Thoracic aorta (tissue), 2 donors: ENCODE measurements around the gene CERS5. TPM values are rescaled to one million over a fixed set of nuclear protein-coding genes. Genes with fewer than 3 reads are reported as not detected.
A peak's percentile ranks its signal among the peaks of the same experiment; 100 is the strongest.

Source experiments
- ATAC-seq: fragments of 150-250 bp; one replicate; pipeline ENCODE4 v1.8.0; 2017; ENCODE audit warnings: low read depth; ENCODE audit not compliant: insufficient number of reproducible peaks, low FRiP score
- DNase-seq: peaks from one replicate; pipeline ENCODE4 v3.0.0-alpha.2; 2020; ENCODE audit warnings: low spot score
- H3K27ac ChIP-seq, 2 donors: fragments of 200-600 bp; sonication (generic); 1 replicate in 1 of 2; 2 replicates in 1 of 2; pipeline ENCODE4 v1.5.1; 2016; ENCODE audit warnings: mild to moderate bottlenecking in 2 of 2, moderate library complexity in 2 of 2
- H3K27me3 ChIP-seq: fragments of 200-600 bp; sonication (generic); replicated peaks from 2 replicates; pipeline ENCODE4 v1.6.0; 2016; ENCODE audit warnings: mild to moderate bottlenecking; ENCODE audit not compliant: insufficient read depth
- H3K36me3 ChIP-seq: fragments of 200-600 bp; sonication (generic); one replicate; pipeline ENCODE4 v1.5.1; 2016
- H3K4me1 ChIP-seq, 2 donors: fragments of 200-600 bp; sonication (generic); 1 replicate in 1 of 2; 2 replicates in 1 of 2; pipeline versions ENCODE4 v1.5.1 to v1.6.0; 2016; ENCODE audit warnings: low read depth in 2 of 2, mild to moderate bottlenecking in 1 of 2; ENCODE audit not compliant: control insufficient read depth in 1 of 2
- H3K4me3 ChIP-seq: fragments of 200-600 bp; sonication (generic); 2 replicates; pipeline ENCODE4 v1.5.1; 2016; ENCODE audit warnings: mild to moderate bottlenecking
- H3K9me3 ChIP-seq: fragments of 200-600 bp; sonication (generic); 2 replicates; pipeline ENCODE4 v1.5.1; 2016
- CTCF ChIP-seq: fragments of 200-600 bp; sonication (generic); IDR thresholded peaks from one replicate; pipeline ENCODE4 v1.5.1; 2019; ENCODE audit warnings: antibody characterized with exemption
- total RNA-seq, 2 donors: library from RNA; depleted of rRNA; stranded (reverse); fragments of >200 nt; gene quantifications; one replicate each; pipeline versions ENCODE4 v1.1.0 to v1.2.3, GENCODE V29; 2016

Gene CERS5
- total RNA-seq, 2 donors from 2014 or later: 34.6 to 73.5 TPM

- H3K27me3 ChIP-seq: no peaks in the 10 kb centered on the region
- H3K9me3 ChIP-seq: no peaks in the 10 kb centered on the region
- H3K4me1 ChIP-seq: peaks cover 8 to 16% of the 10 kb centered on the region in 2 donors
- ATAC-seq (no peak), DNase-seq (no peak)
- no peak within 1 kb of the TSS for H3K27ac ChIP-seq
- H3K36me3 ChIP-seq: peaks cover 8% of the 10 kb centered on the region
- peak; percentile 12 for TF ChIP-seq CTCF
- no peak within 1 kb of the TSS for H3K4me3 ChIP-seq
Measured at GRCh38 chr12:50103767-50104321, 63.3 kb downstream of the CERS5 start, which contains the start of gene GPD1. GPD1 (plus strand) TSS chr12:50104008; CDS start chr12:50104051, 43 bp downstream.

GRCh38 chr12:50103351-50103750 is 63.8 kb downstream of the CERS5 start:
- no peak for TF ChIP-seq CTCF
- H3K4me3 ChIP-seq: no peak overlapping the region
- no peaks in the 10 kb centered on the region for H3K9me3 ChIP-seq
- no peaks in the 10 kb centered on the region for H3K27me3 ChIP-seq
- peaks cover 13% of the 10 kb centered on the region for H3K36me3 ChIP-seq
- peaks cover 8 to 16% of the 10 kb centered on the region in 2 donors for H3K4me1 ChIP-seq
- no peak for ATAC-seq
- DNase-seq: no peak
- no peak overlapping the region for H3K27ac ChIP-seq

- H3K27ac ChIP-seq: no peak overlapping the region
- no peak overlapping the region for H3K4me3 ChIP-seq
- peaks cover 19% of the 10 kb centered on the region for H3K36me3 ChIP-seq
- peaks cover 8 to 16% of the 10 kb centered on the region in 2 donors for H3K4me1 ChIP-seq
- H3K27me3 ChIP-seq: no peaks in the 10 kb centered on the region
- no peak for DNase-seq
- no peak for TF ChIP-seq CTCF
- no peaks in the 10 kb centered on the region for H3K9me3 ChIP-seq
- ATAC-seq: no peak
Measured at GRCh38 chr12:50102646-50103309, 64.4 kb downstream of the CERS5 start.

- no peaks in the 10 kb centered on the region for H3K9me3 ChIP-seq
- ATAC-seq (no peak), DNase-seq (no peak)
- no peak for TF ChIP-seq CTCF
- H3K27ac ChIP-seq: no peak overlapping the region
- peaks cover 8 to 16% of the 10 kb centered on the region in 2 donors for H3K4me1 ChIP-seq
- peaks cover 25% of the 10 kb centered on the region for H3K36me3 ChIP-seq
- H3K27me3 ChIP-seq: no peaks in the 10 kb centered on the region
- no peak overlapping the region for H3K4me3 ChIP-seq
Measured at GRCh38 chr12:50102131-50102531, 65.0 kb downstream of the CERS5 start.

GRCh38 chr12:50101663-50102062 is 65.5 kb downstream of the CERS5 start:
- H3K9me3 ChIP-seq: no peaks in the 10 kb centered on the region
- peaks cover 30% of the 10 kb centered on the region for H3K36me3 ChIP-seq
- no peaks in the 10 kb centered on the region for H3K27me3 ChIP-seq
- no peak for DNase-seq
- H3K27ac ChIP-seq: no peak overlapping the region
- H3K4me3 ChIP-seq: no peak overlapping the region
- TF ChIP-seq CTCF: peak; percentile 39
- no peak for ATAC-seq
- H3K4me1 ChIP-seq: peaks cover 8 to 16% of the 10 kb centered on the region in 2 donors
